Measurements from ENCODE around the gene SPDYE16.
"Not testable (repeated sequence)": the region's sequence is repeated elsewhere in the genome, so short reads cannot be mapped to it uniquely, and the experiment has no call there.

GRCh38 chr7:76502836-76503235 is 40.3 kb downstream of the SPDYE16 start:
- not testable (repeated sequence) for TF ChIP-seq POLR2AphosphoS5 (IDR thresholded peaks at IDR 0.05; ENCODE audit: borderline replicate concordance, low read depth, low read length); EZH2 (IDR thresholded peaks at IDR 0.05); FOXP2 (optimal IDR thresholded peaks at IDR 0.05; ENCODE audit: control extremely low read depth, extremely low read length, insufficient read depth)
